ENCODE measurements around the gene RAB30.

GRCh38 chr11:83070044-83070701 is 1.5 kb downstream of the RAB30 start:
- no peak for TF ChIP-seq POLR2A (conservative IDR thresholded peaks at IDR 0.05)
- no peak for TF ChIP-seq TCF7 (IDR thresholded peaks at IDR 0.05; ENCODE audit: borderline replicate concordance)
- no peak for TF ChIP-seq CHD1 (IDR thresholded peaks at IDR 0.05; ENCODE audit: low read length)
- TF ChIP-seq E2F6 (IDR thresholded peaks at IDR 0.05; ENCODE audit: borderline replicate concordance in 1 of 2, extremely low read depth in 1 of 2, insufficient read depth in 1 of 2, insufficient read length in 1 of 2, low read depth in 1 of 2, low read length in 1 of 2, poor library complexity in 1 of 2, severe bottlenecking in 1 of 2) = no peak
- no peak for TF ChIP-seq ZHX1 (conservative IDR thresholded peaks at IDR 0.05; ENCODE audit: low read length)
- no peak for TF ChIP-seq PHB (CRISPR knock-in tag; IDR thresholded peaks at IDR 0.05)
- no peak for TF ChIP-seq MAFF (IDR thresholded peaks at IDR 0.05; ENCODE audit: low read length)
- no peak for TF ChIP-seq EZH2 (IDR thresholded peaks at IDR 0.05; ENCODE audit: borderline replicate concordance, low read depth, low read length)
